Stimulated activated CD8-positive, alpha-beta memory T cell treated with anti-CD3 and anti-CD28 coated beads, Interleukin-4, amount 100 ng/mL, for 48 hours (primary cell): ENCODE data around the gene C1QTNF5.
"Not testable (repeated sequence)": the region's sequence is repeated elsewhere in the genome, so short reads cannot be mapped to it uniquely, and the experiment has no call there.

Experiments
- DNase-seq: peaks from one replicate; pipeline ENCODE4 v3.0.0-alpha.2; 2020

The C1QTNF5 gene

GRCh38 chr11:119340335-119341221 lies at the start of gene C1QTNF5:
Gene C1QTNF5, minus strand, starts transcription at chr11:119340883. Its CDS starts 486 bp downstream, at chr11:119340397.
- DNase-seq: no peak

GRCh38 chr11:119389611-119390254 lies 49.0 kb upstream of the C1QTNF5 start:
- no peak for DNase-seq

- no peak for DNase-seq
These were observed 47.4 kb upstream of the C1QTNF5 start for GRCh38 chr11:119388103-119388502.

- DNase-seq: no peak
These were observed 43.6 kb upstream of the C1QTNF5 start for GRCh38 chr11:119384332-119384731.

- DNase-seq: not testable (repeated sequence)
These were observed 41.8 kb upstream of the C1QTNF5 start for GRCh38 chr11:119382513-119382912.

- DNase-seq: no peak
These were observed 41.4 kb upstream of the C1QTNF5 start for GRCh38 chr11:119382101-119382500.

GRCh38 chr11:119381181-119381988 lies 40.7 kb upstream of the C1QTNF5 start, which contains the start of gene USP2:
Gene USP2, minus strand, starts transcription at chr11:119381690. Its CDS starts 8,210 bp downstream, at chr11:119373480.
- DNase-seq: peak; percentile 99

GRCh38 chr11:119380827-119381180 lies 40.1 kb upstream of the C1QTNF5 start:
- DNase-seq: no peak

- no peak for DNase-seq
These were observed 39.6 kb upstream of the C1QTNF5 start for GRCh38 chr11:119380160-119380826.

- DNase-seq: no peak
These were observed 38.3 kb upstream of the C1QTNF5 start for GRCh38 chr11:119378851-119379465.

GRCh38 chr11:119377961-119378667 lies 37.4 kb upstream of the C1QTNF5 start:
- DNase-seq: no peak

- DNase-seq: no peak
These were observed 36.6 kb upstream of the C1QTNF5 start for GRCh38 chr11:119377112-119377901.

- no peak for DNase-seq
These were observed 35.6 kb upstream of the C1QTNF5 start for GRCh38 chr11:119376197-119376847.

GRCh38 chr11:119375337-119376196 lies 34.9 kb upstream of the C1QTNF5 start:
- no peak for DNase-seq

- DNase-seq: no peak
These were observed 34.1 kb upstream of the C1QTNF5 start for GRCh38 chr11:119374632-119375336.

GRCh38 chr11:119373921-119374631 lies 33.4 kb upstream of the C1QTNF5 start:
- DNase-seq: peak; percentile 74

GRCh38 chr11:119373059-119373920 lies 32.6 kb upstream of the C1QTNF5 start:
- DNase-seq: no peak
